Skeletal muscle tissue (tissue), 4 donors: Measurements from ENCODE around the gene TOP2A. TPM values are rescaled to one million over a fixed set of nuclear protein-coding genes. Genes with fewer than 3 reads are reported as not detected.

Experiments
- H3K27ac ChIP-seq: one replicate; pipeline ENCODE4 v1.7.0; 2013; ENCODE audit warnings: mild to moderate bottlenecking, low read depth, low read length, inconsistent platforms
- H3K27me3 ChIP-seq, 3 donors: one replicate each; pipeline ENCODE4 v1.7.0; 2013; ENCODE audit warnings: low read length in 3 of 3; ENCODE audit not compliant: control insufficient read depth in 3 of 3, insufficient read depth in 3 of 3
- H3K36me3 ChIP-seq, 3 donors: one replicate each; pipeline ENCODE4 v1.7.0; 2013; ENCODE audit warnings: low read length in 3 of 3; ENCODE audit not compliant: control insufficient read depth in 3 of 3, insufficient read depth in 3 of 3
- H3K4me1 ChIP-seq, 3 donors: one replicate each; pipeline ENCODE4 v1.7.0; 2013; ENCODE audit warnings: low read length in 3 of 3, mild to moderate bottlenecking in 3 of 3; ENCODE audit not compliant: control insufficient read depth in 3 of 3, insufficient read depth in 3 of 3
- H3K4me3 ChIP-seq, 3 donors: one replicate each; pipeline ENCODE4 v1.7.0; 2013; ENCODE audit warnings: low read length in 3 of 3
- H3K9ac ChIP-seq, 3 donors: one replicate each; pipeline ENCODE4 v1.7.0; 2013; ENCODE audit warnings: low read length in 3 of 3, mild to moderate bottlenecking in 3 of 3, moderate library complexity in 2 of 3, low read depth in 1 of 3
- H3K9me3 ChIP-seq, 3 donors: one replicate each; pipeline ENCODE4 v1.7.0; 2013; ENCODE audit warnings: low read length in 3 of 3; ENCODE audit not compliant: control insufficient read depth in 3 of 3
- total RNA-seq: library from RNA; depleted of rRNA; stranded (reverse); fragments of >200 nt; gene quantifications from one replicate; pipeline ENCODE4 v1.2.3, GENCODE V29; 2014
- donor health status: Osteomylitis.

TOP2A gene
- total RNA-seq, 1 donor from 2014 or later: 21.4 TPM

- H3K9ac ChIP-seq: peak overlapping the region in 1 of 3 donors; percentile 70
- peak overlapping the region; percentile 7 to 71 (median 71) for H3K4me3 ChIP-seq
- H3K4me1 ChIP-seq: peaks cover 10 to 14% (median 10%) of the 10 kb centered on the region in 3 donors
- no peaks in the 10 kb centered on the region for H3K9me3 ChIP-seq
- peaks cover 0 to 13% (median 3%) of the 10 kb centered on the region in 3 donors for H3K27me3 ChIP-seq
- H3K36me3 ChIP-seq: no peaks in the 10 kb centered on the region
- no peak overlapping the region for H3K27ac ChIP-seq
Observed at GRCh38 chr17:40361925-40362695, 55.6 kb downstream of the TOP2A start.

GRCh38 chr17:40361063-40361924 is 56.4 kb downstream of the TOP2A start:
- Histone ChIP-seq H3K27ac (no peak overlapping the region), H3K36me3 (peaks cover 0 to 1% (median under 1%) of the 10 kb centered on the region in 3 donors), H3K9me3 (no peaks in the 10 kb centered on the region), H3K4me3 (no peak overlapping the region), H3K4me1 (peaks cover 10 to 14% (median 10%) of the 10 kb centered on the region in 3 donors), H3K27me3 (peaks cover 0 to 13% (median 3%) of the 10 kb centered on the region in 3 donors), H3K9ac (no peak overlapping the region)

- H3K4me3 ChIP-seq: no peak overlapping the region
- H3K27ac ChIP-seq: no peak overlapping the region
- H3K4me1 ChIP-seq: peaks cover 10 to 21% (median 15%) of the 10 kb centered on the region in 3 donors
- H3K9me3 ChIP-seq: no peaks in the 10 kb centered on the region
- H3K9ac ChIP-seq: no peak overlapping the region
- peaks cover 0 to 13% (median 3%) of the 10 kb centered on the region in 3 donors for H3K27me3 ChIP-seq
- H3K36me3 ChIP-seq: peaks cover 7 to 11% (median 9%) of the 10 kb centered on the region in 3 donors
Observed at GRCh38 chr17:40360091-40360490, 57.6 kb downstream of the TOP2A start.

- Histone ChIP-seq H3K4me1 (peaks cover 10 to 18% (median 14%) of the 10 kb centered on the region in 3 donors), H3K36me3 (peaks cover 18 to 22% (median 18%) of the 10 kb centered on the region in 3 donors), H3K27ac (no peak overlapping the region), H3K9me3 (no peaks in the 10 kb centered on the region), H3K27me3 (peaks cover 0 to 7% (median 3%) of the 10 kb centered on the region in 3 donors), H3K9ac (no peak overlapping the region), H3K4me3 (peak overlapping the region in 1 of 3 donors; percentile 43)
Observed at GRCh38 chr17:40358323-40359038, 59.2 kb downstream of the TOP2A start.

- Histone ChIP-seq H3K4me3 (no peak overlapping the region), H3K9me3 (no peaks in the 10 kb centered on the region), H3K27me3 (peaks cover 0 to 4% (median 3%) of the 10 kb centered on the region in 3 donors), H3K27ac (no peak overlapping the region), H3K9ac (peak overlapping the region in 1 of 3 donors; percentile 25), H3K4me1 (peaks cover 12 to 19% (median 14%) of the 10 kb centered on the region in 3 donors), H3K36me3 (peaks cover 28 to 32% (median 28%) of the 10 kb centered on the region in 3 donors)
Observed at GRCh38 chr17:40356990-40357881, 60.5 kb downstream of the TOP2A start.

- H3K36me3 ChIP-seq: peaks cover 33 to 39% (median 37%) of the 10 kb centered on the region in 3 donors
Observed at GRCh38 chr17:40355804-40356758, 61.6 kb downstream of the TOP2A start.

GRCh38 chr17:40355123-40355803 is 62.4 kb downstream of the TOP2A start:
- Histone ChIP-seq H3K9ac (peak overlapping the region in 1 of 3 donors; percentile 62), H3K27ac (peak overlapping the region; percentile 12), H3K27me3 (no peaks in the 10 kb centered on the region), H3K4me3 (peak overlapping the region in 1 of 3 donors; percentile 7), H3K4me1 (peaks cover 25 to 32% (median 29%) of the 10 kb centered on the region in 3 donors), H3K36me3 (peaks cover 33 to 41% (median 41%) of the 10 kb centered on the region in 3 donors), H3K9me3 (no peaks in the 10 kb centered on the region)

More at GRCh38 chr17:40355804-40356758, 61.6 kb downstream of the TOP2A start:
- Histone ChIP-seq H3K27ac (peak overlapping the region; percentile 12), H3K9me3 (no peaks in the 10 kb centered on the region), H3K27me3 (no peaks in the 10 kb centered on the region), H3K4me1 (peaks cover 21 to 27% (median 25%) of the 10 kb centered on the region in 3 donors), H3K4me3 (no peak overlapping the region), H3K9ac (no peak overlapping the region)
